Parathyroid adenoma (tissue), 2 donors: ENCODE results near the gene QRICH1.

Experiments
- H2AFZ ChIP-seq: fragments of 300-600 bp; sonication (generic); one replicate; pipeline ENCODE4 v1.7.0; 2017; ENCODE audit warnings: antibody characterized with exemption, mild to moderate bottlenecking
- H3K27ac ChIP-seq: fragments of 300-600 bp; sonication (generic); one replicate; pipeline ENCODE4 v1.7.0; 2017
- H3K27me3 ChIP-seq: fragments of 300-600 bp; sonication (generic); one replicate; pipeline ENCODE4 v1.7.0; 2017; ENCODE audit warnings: low read length; ENCODE audit not compliant: control insufficient read depth, insufficient read depth
- H3K36me3 ChIP-seq: fragments of 300-600 bp; sonication (generic); one replicate; pipeline ENCODE4 v1.7.0; 2017; ENCODE audit warnings: low read length; ENCODE audit not compliant: control insufficient read depth, insufficient read depth
- H3K4me1 ChIP-seq: fragments of 300-600 bp; sonication (generic); one replicate; pipeline ENCODE4 v1.7.0; 2017; ENCODE audit warnings: control low read depth
- H3K4me2 ChIP-seq: fragments of 300-600 bp; sonication (generic); one replicate; pipeline ENCODE4 v1.7.0; 2017; ENCODE audit warnings: low read length
- H3K4me3 ChIP-seq: fragments of 300-600 bp; sonication (generic); one replicate; pipeline ENCODE4 v1.7.0; 2017; ENCODE audit warnings: low read depth, low read length
- H3K79me2 ChIP-seq: fragments of 300-600 bp; sonication (generic); one replicate; pipeline ENCODE4 v1.7.0; 2017; ENCODE audit warnings: control low read depth
- H3K9ac ChIP-seq: fragments of 300-600 bp; sonication (generic); one replicate; pipeline ENCODE4 v1.7.0; 2017; ENCODE audit warnings: mild to moderate bottlenecking
- H3K9me3 ChIP-seq: fragments of 300-600 bp; sonication (generic); one replicate; pipeline ENCODE4 v1.7.0; 2017; ENCODE audit warnings: low read length; ENCODE audit not compliant: control insufficient read depth
- CTCF ChIP-seq: fragments of 300-600 bp; sonication (generic); IDR thresholded peaks from one replicate; pipeline ENCODE4 v1.7.0; 2017; ENCODE audit warnings: antibody characterized with exemption, mild to moderate bottlenecking
- donor health status: primary hyperparathyroidism.

QRICH1 gene

GRCh38 chr3:49028298-49028672 is 65.6 kb downstream of the QRICH1 start:
- no peaks in the 10 kb centered on the region for H3K27me3 ChIP-seq
- no peak overlapping the region for H3K9ac ChIP-seq
- H3K79me2 ChIP-seq: peaks cover 3% of the 10 kb centered on the region
- peak overlapping the region; percentile 78 for H3K4me3 ChIP-seq
- peaks cover 11% of the 10 kb centered on the region for H3K4me1 ChIP-seq
- H3K27ac ChIP-seq: peak overlapping the region; percentile 89
- H3K9me3 ChIP-seq: no peaks in the 10 kb centered on the region
- H3K4me2 ChIP-seq: peak overlapping the region; percentile 83
- TF ChIP-seq CTCF: no peak
- no peaks in the 10 kb centered on the region for H3K36me3 ChIP-seq
- H2AFZ ChIP-seq: no peak overlapping the region

- Histone ChIP-seq H3K9ac (no peak overlapping the region), H3K36me3 (no peaks in the 10 kb centered on the region), H2AFZ (no peak overlapping the region), H3K27me3 (no peaks in the 10 kb centered on the region), H3K4me2 (no peak overlapping the region), H3K79me2 (peaks cover 3% of the 10 kb centered on the region), H3K4me3 (no peak overlapping the region), H3K4me1 (peaks cover 11% of the 10 kb centered on the region), H3K27ac (no peak overlapping the region), H3K9me3 (no peaks in the 10 kb centered on the region)
- TF ChIP-seq CTCF: no peak
These were observed 66.2 kb downstream of the QRICH1 start for GRCh38 chr3:49027634-49028033.

GRCh38 chr3:49026536-49026935 is 67.3 kb downstream of the QRICH1 start:
- Histone ChIP-seq H3K9me3 (no peaks in the 10 kb centered on the region), H3K79me2 (peaks cover 3% of the 10 kb centered on the region), H3K4me2 (no peak overlapping the region), H3K27ac (no peak overlapping the region), H2AFZ (no peak overlapping the region), H3K27me3 (no peaks in the 10 kb centered on the region), H3K9ac (no peak overlapping the region), H3K4me1 (peaks cover 11% of the 10 kb centered on the region), H3K36me3 (no peaks in the 10 kb centered on the region), H3K4me3 (no peak overlapping the region)
- TF ChIP-seq CTCF: no peak

GRCh38 chr3:49025793-49026520 is 67.9 kb downstream of the QRICH1 start:
- Histone ChIP-seq H3K27me3 (no peaks in the 10 kb centered on the region), H2AFZ (no peak overlapping the region), H3K4me1 (peaks cover 11% of the 10 kb centered on the region), H3K27ac (no peak overlapping the region), H3K79me2 (peaks cover 3% of the 10 kb centered on the region), H3K9me3 (no peaks in the 10 kb centered on the region), H3K36me3 (no peaks in the 10 kb centered on the region), H3K9ac (no peak overlapping the region), H3K4me3 (no peak overlapping the region), H3K4me2 (no peak overlapping the region)
- no peak for TF ChIP-seq CTCF
